IMR-90 (cell line): ENCODE data around the gene IFNA17. TPM values are rescaled to one million over a fixed set of nuclear protein-coding genes. Genes with fewer than 3 reads are reported as not detected.
A peak's percentile ranks its signal among the peaks of the same experiment; 100 is the strongest.
"Not testable (repeated sequence)": the region's sequence is repeated elsewhere in the genome, so short reads cannot be mapped to it uniquely, and the experiment has no call there.

Experiments
- ATAC-seq: fragments of 200-7000 bp; cut with Tn5 transposase; 2 replicates; pipeline ENCODE4 v1.9.1; 2020; ENCODE audit warnings: low read depth, mild to moderate bottlenecking, moderate library complexity
- BruUV-seq: library from RNA; stranded (reverse); fragments of 400-500 nt; replicated peaks from 2 replicates; lab custom pipeline; 2021; lab: Mats Ljungman, UMichigan
- CTCF ChIA-PET: fragments of 300-600 bp; formaldehyde crosslinking; extraction: SDS; loops from one replicate; lab custom pipeline; 2021; ENCODE audit warnings: antibody characterized with exemption; lab: Yijun Ruan, JAX
- POLR2A ChIA-PET: fragments of 300-600 bp; sonication (Branson Sonifier 250); formaldehyde crosslinking; loops from one replicate; lab custom pipeline; 2022; ENCODE audit warnings: antibody characterized with exemption; ENCODE audit not compliant: unreplicated experiment; lab: Charles Lee
- DNase-seq: peaks from one replicate; pipeline ENCODE4 v3.0.0; 2013
- H2AFZ ChIP-seq: replicated peaks from 2 replicates; pipeline ENCODE3; 2013; ENCODE audit warnings: low read length, mild to moderate bottlenecking; ENCODE audit not compliant: poor library complexity
- H2AK5ac ChIP-seq: 2 replicates; pipeline ENCODE4 v1.6.1; 2013; ENCODE audit warnings: low read depth, low read length, inconsistent platforms
- H2AK9ac ChIP-seq: replicated peaks from 2 replicates; pipeline ENCODE3; 2013; ENCODE audit warnings: mild to moderate bottlenecking, low read depth, low read length, moderate library complexity; ENCODE audit not compliant: poor library complexity
- H2BK120ac ChIP-seq: 2 replicates; pipeline ENCODE4 v1.6.1; 2013; ENCODE audit warnings: low read depth, low read length, inconsistent platforms
- H2BK15ac ChIP-seq: 3 replicates; pipeline ENCODE4 v1.6.1; 2013; ENCODE audit warnings: low read depth, low read length, inconsistent platforms
- H2BK20ac ChIP-seq: 2 replicates; pipeline ENCODE4 v1.6.1; 2013; ENCODE audit warnings: low read depth, mild to moderate bottlenecking, inconsistent platforms, low read length, moderate library complexity
- H2BK5ac ChIP-seq: 2 replicates; pipeline ENCODE4 v1.6.1; 2013; ENCODE audit warnings: mild to moderate bottlenecking, low read depth, low read length, inconsistent platforms; ENCODE audit not compliant: poor library complexity, severe bottlenecking
- H3K14ac ChIP-seq: replicated peaks from 2 replicates; pipeline ENCODE4 v1.6.1; 2013; ENCODE audit warnings: low read depth, low read length, inconsistent platforms
- H3K18ac ChIP-seq: 2 replicates; pipeline ENCODE4 v1.6.1; 2013; ENCODE audit warnings: low read depth, low read length, control low read depth
- H3K23ac ChIP-seq: 2 replicates; pipeline ENCODE4 v1.6.1; 2013; ENCODE audit warnings: low read depth, low read length, inconsistent platforms
- H3K27ac ChIP-seq: 2 replicates; pipeline ENCODE4 v1.5.1; 2013; ENCODE audit warnings: mild to moderate bottlenecking, control low read depth, low read length; ENCODE audit not compliant: insufficient read depth
- H3K27me3 ChIP-seq: 2 replicates; pipeline ENCODE4 v1.6.1; 2013; ENCODE audit warnings: low read length; ENCODE audit not compliant: control insufficient read depth, insufficient read depth
- H3K36me3 ChIP-seq: 2 replicates; pipeline ENCODE4 v1.6.1; 2013; ENCODE audit warnings: low read length, mixed read lengths; ENCODE audit not compliant: control insufficient read depth, insufficient read depth
- H3K4ac ChIP-seq: 2 replicates; pipeline ENCODE4 v1.6.1; 2013; ENCODE audit warnings: low read depth, low read length, inconsistent platforms
- H3K4me1 ChIP-seq: 2 replicates; pipeline ENCODE4 v1.6.1; 2013; ENCODE audit warnings: low read length, mixed read lengths; ENCODE audit not compliant: control insufficient read depth, insufficient read depth
- H3K4me2 ChIP-seq: 2 replicates; pipeline ENCODE4 v1.6.1; 2013; ENCODE audit warnings: low read depth, mild to moderate bottlenecking, control low read depth, low read length, moderate library complexity
- H3K4me3 ChIP-seq: 2 replicates; pipeline ENCODE4 v1.5.1; 2013; ENCODE audit warnings: low read depth, mild to moderate bottlenecking, control low read depth, low read length, moderate library complexity; ENCODE audit not compliant: insufficient read depth
- H3K56ac ChIP-seq: 2 replicates; pipeline ENCODE4 v1.6.1; 2013; ENCODE audit warnings: low read length, inconsistent platforms; ENCODE audit not compliant: insufficient read depth; ENCODE audit errors: extremely low read depth
- H3K79me1 ChIP-seq, 2 experiments: 2 replicates each; pipeline ENCODE4 v1.6.1; 2013; ENCODE audit warnings: low read length in 2 of 2, inconsistent platforms in 1 of 2, low read depth in 1 of 2
- H3K9ac ChIP-seq: 2 replicates; pipeline ENCODE4 v1.6.1; 2013; ENCODE audit warnings: low read depth, low read length, control low read depth
- H3K9me1 ChIP-seq: 2 replicates; pipeline ENCODE4 v1.6.1; 2013; ENCODE audit warnings: low read length, inconsistent platforms; ENCODE audit not compliant: insufficient read depth
- H3K9me3 ChIP-seq: 2 replicates; pipeline ENCODE4 v1.6.1; 2013; ENCODE audit warnings: low read length; ENCODE audit not compliant: control insufficient read depth, insufficient read depth
- H4K20me1 ChIP-seq: 2 replicates; pipeline ENCODE4 v1.6.1; 2013; ENCODE audit warnings: low read length, inconsistent platforms; ENCODE audit not compliant: insufficient read depth
- H4K5ac ChIP-seq: 2 replicates; pipeline ENCODE4 v1.6.1; 2013; ENCODE audit warnings: mild to moderate bottlenecking, low read depth, low read length, control low read depth
- H4K8ac ChIP-seq, 2 experiments: 2 replicates each; pipeline ENCODE4 v1.6.1; 2013; ENCODE audit warnings: low read depth in 2 of 2, low read length in 2 of 2, control low read depth in 1 of 2, inconsistent platforms in 1 of 2
- H4K91ac ChIP-seq: 2 replicates; pipeline ENCODE4 v1.6.1; 2013; ENCODE audit warnings: low read depth, low read length, inconsistent platforms; ENCODE audit not compliant: insufficient read depth
- RAD21 ChIP-seq: IDR thresholded peaks from 2 replicates; pipeline ENCODE4 v1.6.1; 2012; ENCODE audit warnings: low read length, improper control_type of control experiment
- WGBS, 2 experiments: methylation state at CpG; one replicate each; pipeline versions ENCODE4 v1.1.5 to v1.1.7; 2013; ENCODE audit warnings: missing lambda C conversion rate in 2 of 2; ENCODE audit not compliant: insufficient read length in 1 of 2; ENCODE audit errors: extremely low coverage in 2 of 2; 5-methylcytosine and 5-hydroxymethylcytosine counted together
- dilution Hi-C: fragments of 300-500 bp; cut with HindIII; formaldehyde crosslinking; loops from one replicate; pipeline ENCODE4 v1.14.3; 2018; ENCODE audit warnings: low sequenced_read_pairs; ENCODE audit not compliant: unreplicated experiment
- in situ Hi-C: fragments of 300-500 bp; cut with MboI; formaldehyde crosslinking; loops from 3 replicates; pipeline ENCODE4 v1.14.3; 2019; ENCODE audit warnings: low sequenced_read_pairs, inconsistent platforms, mixed read lengths
- intact Hi-C: fragments of 100-400 bp; cut with micrococcal nuclease; formaldehyde crosslinking; loops from 2 replicates; pipeline ENCODE4 v1.10.0; 2022
- polyA plus RNA-seq, 3 experiments: library from polyadenylated mRNA; depleted of rRNA; stranded (reverse); fragments of >200 nt; gene quantifications; 2 replicates each; pipeline ENCODE4 v1.2.3, GENCODE V29; 2012; ENCODE audit warnings: low replicate concordance in 1 of 3
- total RNA-seq: library from RNA; depleted of rRNA; stranded (reverse); fragments of >200 nt; gene quantifications from 2 replicates; pipeline ENCODE4 v1.2.3, GENCODE V29; 2012
- TF ChIP-seq, protein P1 (sequence below): conservative IDR thresholded peaks from 2 replicates; pipeline ENCODE4 v1.5.1; 2012; ENCODE audit warnings: mild to moderate bottlenecking, low read depth, low read length, improper control_type of control experiment

IFNA17 gene
- total and polyA plus RNA-seq, 2 of the 4 experiments (the other 2 are of a cell fraction), result not detected

DNA sequence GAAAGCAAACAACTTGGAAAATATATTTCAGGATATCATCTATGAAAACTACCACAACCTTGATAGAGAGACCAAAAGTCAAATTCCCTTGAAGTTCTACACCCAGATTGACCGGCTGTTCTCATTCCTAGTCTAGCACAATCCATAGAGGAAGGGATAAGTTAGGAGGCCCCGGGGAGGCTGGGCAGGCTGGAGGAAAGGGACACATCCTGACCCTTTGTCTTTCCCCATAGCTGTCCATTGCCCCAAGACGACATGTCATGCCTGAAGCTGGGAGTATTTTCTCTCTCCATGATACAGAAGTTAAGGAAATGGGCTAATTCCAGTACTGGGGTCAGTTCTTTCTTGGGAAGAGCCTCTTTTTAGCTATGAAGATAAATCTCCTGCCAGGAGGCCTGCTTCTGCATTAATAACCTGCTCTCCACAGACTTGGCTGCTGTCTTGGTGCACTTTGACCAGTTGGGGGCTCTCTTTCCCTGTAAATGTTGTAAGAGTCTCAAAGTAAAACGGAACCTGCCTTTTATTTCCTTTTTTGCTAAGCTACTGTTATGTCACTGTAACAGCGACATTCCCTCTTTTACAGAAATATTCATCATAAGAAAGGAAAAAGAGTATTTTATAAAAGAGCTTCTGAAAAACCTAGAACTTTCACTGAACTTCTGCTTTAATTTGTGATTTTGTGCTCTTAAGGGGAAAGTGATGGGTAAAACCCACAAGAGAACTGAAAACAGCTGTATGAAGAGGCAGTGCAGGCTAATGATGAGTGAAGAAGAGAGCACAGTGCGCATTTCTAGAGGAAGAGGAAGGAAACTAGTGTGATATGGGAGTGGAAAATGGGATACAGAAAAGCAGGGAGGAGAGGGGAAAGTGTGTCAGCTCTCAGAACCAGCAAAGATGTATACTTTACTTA lies 32.9 kb downstream of the IFNA17 start:
- H3K23ac ChIP-seq, H3K4me3 ChIP-seq, H2BK5ac ChIP-seq, H2BK120ac ChIP-seq, H3K36me3 ChIP-seq, H3K9me1 ChIP-seq, H3K4me1 ChIP-seq, H3K9ac ChIP-seq, H3K4me2 ChIP-seq, H3K56ac ChIP-seq, dilution Hi-C loops, H3K79me1 ChIP-seq, H4K91ac ChIP-seq, H2AK5ac ChIP-seq, H2AK9ac ChIP-seq, H3K4ac ChIP-seq, H2BK15ac ChIP-seq, H4K5ac ChIP-seq, H3K18ac ChIP-seq, in situ Hi-C loops, H3K27ac ChIP-seq, H2AFZ ChIP-seq, H3K14ac ChIP-seq, intact Hi-C loops, H3K9me3 ChIP-seq, H4K8ac ChIP-seq, H4K20me1 ChIP-seq, BruUV-seq, H2BK20ac ChIP-seq, H3K27me3 ChIP-seq: not testable (repeated sequence)
- WGBS, 2 experiments, result no CpG with 5 or more reads among the region's 6 CpGs
- ATAC-seq (peak; percentile 94), DNase-seq (peak; percentile 0)
- TF ChIP-seq RAD21, result peak; percentile 18; the same call in 1 of the 2 replicates
- TF ChIP-seq, protein P1, sequence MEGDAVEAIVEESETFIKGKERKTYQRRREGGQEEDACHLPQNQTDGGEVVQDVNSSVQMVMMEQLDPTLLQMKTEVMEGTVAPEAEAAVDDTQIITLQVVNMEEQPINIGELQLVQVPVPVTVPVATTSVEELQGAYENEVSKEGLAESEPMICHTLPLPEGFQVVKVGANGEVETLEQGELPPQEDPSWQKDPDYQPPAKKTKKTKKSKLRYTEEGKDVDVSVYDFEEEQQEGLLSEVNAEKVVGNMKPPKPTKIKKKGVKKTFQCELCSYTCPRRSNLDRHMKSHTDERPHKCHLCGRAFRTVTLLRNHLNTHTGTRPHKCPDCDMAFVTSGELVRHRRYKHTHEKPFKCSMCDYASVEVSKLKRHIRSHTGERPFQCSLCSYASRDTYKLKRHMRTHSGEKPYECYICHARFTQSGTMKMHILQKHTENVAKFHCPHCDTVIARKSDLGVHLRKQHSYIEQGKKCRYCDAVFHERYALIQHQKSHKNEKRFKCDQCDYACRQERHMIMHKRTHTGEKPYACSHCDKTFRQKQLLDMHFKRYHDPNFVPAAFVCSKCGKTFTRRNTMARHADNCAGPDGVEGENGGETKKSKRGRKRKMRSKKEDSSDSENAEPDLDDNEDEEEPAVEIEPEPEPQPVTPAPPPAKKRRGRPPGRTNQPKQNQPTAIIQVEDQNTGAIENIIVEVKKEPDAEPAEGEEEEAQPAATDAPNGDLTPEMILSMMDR, result peak; percentile 45
- POLR2A ChIA-PET, result interaction anchor here (0.7 kb wide), 1 partner anchor 67 kb away, joined by 3 read pairs; no protein-coding TSS in a partner anchor
- CTCF ChIA-PET, result interaction anchor here (0.6 to 1.5 kb wide), 4 partner anchors 12 to 514 kb away, joined by 3 to 5 read pairs (median 3); no protein-coding TSS in a partner anchor

DNA sequence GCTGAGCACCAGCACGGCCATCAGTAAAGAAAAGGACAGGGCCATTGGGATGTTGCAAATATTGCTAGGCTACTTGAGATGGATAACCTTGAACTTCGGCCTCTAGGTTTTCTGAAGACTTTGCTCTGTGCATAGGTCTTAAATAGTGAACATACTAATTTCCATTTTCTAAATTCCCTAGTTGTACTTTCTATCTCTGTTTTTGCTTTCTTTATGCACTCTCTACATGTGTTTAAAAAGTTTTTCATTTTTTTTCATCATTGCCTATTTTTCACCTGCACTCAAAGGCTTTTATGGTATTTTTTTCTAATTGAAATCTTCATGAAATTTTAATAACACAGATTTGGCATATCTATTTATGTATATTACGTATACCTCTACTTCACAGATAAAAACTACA lies 40.5 kb downstream of the IFNA17 start, which contains the start of gene IFNA4:
Gene IFNA4 (minus strand): TSS at position 101 of the 400 bp plus-strand sequence. CDS start 56 bp downstream, at position 45.
- H3K18ac ChIP-seq, CTCF ChIA-PET, H3K14ac ChIP-seq, H3K9me3 ChIP-seq, H4K20me1 ChIP-seq, H2AK5ac ChIP-seq, BruUV-seq, dilution Hi-C loops, H3K79me1 ChIP-seq, H3K27ac ChIP-seq, H3K9ac ChIP-seq, DNase-seq, H2BK5ac ChIP-seq, H3K4ac ChIP-seq, H2AFZ ChIP-seq, H4K91ac ChIP-seq, in situ Hi-C loops, intact Hi-C loops, H2BK15ac ChIP-seq, H3K4me3 ChIP-seq, H4K8ac ChIP-seq, H3K23ac ChIP-seq, H3K4me2 ChIP-seq, H3K9me1 ChIP-seq, POLR2A ChIA-PET, H2AK9ac ChIP-seq, H2BK120ac ChIP-seq, H3K36me3 ChIP-seq, H4K5ac ChIP-seq, H3K27me3 ChIP-seq, H3K56ac ChIP-seq, H2BK20ac ChIP-seq, ATAC-seq, H3K4me1 ChIP-seq: not testable (repeated sequence)
- no CpG with 5 or more reads among the region's 3 CpGs for WGBS, 2 experiments
